Stimulated activated CD8-positive, alpha-beta memory T cell treated with anti-CD3 and anti-CD28 coated beads, Interleukin-2, amount 100 ng/mL, for 48 hours (primary cell): ENCODE results near the gene ZNG1C.
"Not testable (repeated sequence)": the region's sequence is repeated elsewhere in the genome, so short reads cannot be mapped to it uniquely, and the experiment has no call there.

ENCODE experiments used
- DNase-seq, 2 donors: peaks; one replicate each; pipeline ENCODE4 v3.0.0-alpha.2; 2020; ENCODE audit warnings: low read depth in 2 of 2

Gene ZNG1C

GRCh38 chr9:68241683-68242082, at the start of gene ZNG1C:
TSS of gene ZNG1C (plus strand) at chr9:68241983. CDS start at chr9:68242032, 49 bp downstream.
- not testable (repeated sequence) for DNase-seq

- not testable (repeated sequence) for DNase-seq
These were observed 654 bp downstream of the ZNG1C start for GRCh38 chr9:68242437-68242836.

- DNase-seq = not testable (repeated sequence)
These were observed 39.3 kb downstream of the ZNG1C start for GRCh38 chr9:68281041-68281440.

DNA sequence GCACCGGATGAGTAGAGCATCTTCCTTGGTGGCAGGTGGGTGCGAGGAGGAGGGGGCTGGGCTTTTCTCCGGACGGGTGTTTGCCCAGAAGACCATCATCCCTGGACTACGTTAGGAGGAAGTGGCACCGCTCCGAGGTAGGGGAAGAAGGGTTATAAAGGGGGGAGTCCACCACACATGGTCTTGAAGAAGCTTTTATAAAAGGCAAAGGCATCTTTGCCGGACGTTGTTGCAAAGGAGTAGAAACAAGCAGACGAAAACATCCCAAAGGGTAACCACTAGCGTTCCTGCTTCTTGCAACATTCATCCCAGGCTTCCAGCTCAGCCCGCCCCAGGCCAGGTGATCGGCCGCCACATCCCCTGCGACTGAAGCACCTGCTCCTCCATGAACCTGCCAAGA, 60.8 kb downstream of the ZNG1C start, which contains the start of gene FOXD4L3:
TSS of gene FOXD4L3 (plus strand) at position 301 of the 400 bp plus-strand sequence. CDS start at position 386, 85 bp downstream.
- not testable (repeated sequence) for DNase-seq

- DNase-seq = not testable (repeated sequence)
These were observed 62.0 kb downstream of the ZNG1C start for GRCh38 chr9:68303771-68304170.

DNA sequence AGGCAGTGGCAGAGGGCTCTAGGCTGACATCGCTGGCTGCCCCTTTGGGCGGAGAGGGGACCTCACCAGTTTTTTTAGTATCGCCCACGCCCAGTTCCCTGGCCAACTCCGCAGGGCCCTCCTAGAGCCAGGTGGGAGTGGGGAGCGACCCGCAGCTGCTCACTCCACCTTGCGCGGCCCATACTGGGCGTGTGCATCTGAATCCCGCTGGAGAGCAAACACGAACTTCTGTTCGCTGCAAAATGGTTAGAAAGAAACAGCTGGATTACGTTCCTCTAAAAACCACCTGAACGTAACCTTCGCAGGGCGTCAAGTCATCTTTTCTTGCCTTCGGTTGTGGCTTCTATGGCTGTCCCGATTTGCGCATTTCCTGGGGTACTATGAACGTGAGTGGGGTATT, 62.4 kb downstream of the ZNG1C start:
- not testable (repeated sequence) for DNase-seq

DNA sequence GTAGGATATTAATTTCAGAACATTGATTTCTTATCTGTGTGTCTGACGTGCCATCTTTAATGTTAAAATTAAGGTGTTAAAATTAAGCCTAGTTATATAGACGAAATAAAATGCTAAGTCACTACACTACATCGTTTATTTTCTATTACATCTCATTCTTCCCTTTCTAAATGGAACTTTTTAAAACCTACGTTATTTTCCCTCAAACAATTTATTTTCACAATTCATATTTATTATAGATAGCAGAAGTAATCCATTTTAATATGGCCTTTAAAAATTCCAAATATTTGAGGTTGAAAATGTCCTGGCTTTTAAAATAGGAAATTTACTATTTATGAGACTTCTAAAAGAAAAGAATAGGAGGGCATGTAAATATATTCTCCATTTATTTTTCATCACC, 63.0 kb downstream of the ZNG1C start:
- not testable (repeated sequence) for DNase-seq

DNA sequence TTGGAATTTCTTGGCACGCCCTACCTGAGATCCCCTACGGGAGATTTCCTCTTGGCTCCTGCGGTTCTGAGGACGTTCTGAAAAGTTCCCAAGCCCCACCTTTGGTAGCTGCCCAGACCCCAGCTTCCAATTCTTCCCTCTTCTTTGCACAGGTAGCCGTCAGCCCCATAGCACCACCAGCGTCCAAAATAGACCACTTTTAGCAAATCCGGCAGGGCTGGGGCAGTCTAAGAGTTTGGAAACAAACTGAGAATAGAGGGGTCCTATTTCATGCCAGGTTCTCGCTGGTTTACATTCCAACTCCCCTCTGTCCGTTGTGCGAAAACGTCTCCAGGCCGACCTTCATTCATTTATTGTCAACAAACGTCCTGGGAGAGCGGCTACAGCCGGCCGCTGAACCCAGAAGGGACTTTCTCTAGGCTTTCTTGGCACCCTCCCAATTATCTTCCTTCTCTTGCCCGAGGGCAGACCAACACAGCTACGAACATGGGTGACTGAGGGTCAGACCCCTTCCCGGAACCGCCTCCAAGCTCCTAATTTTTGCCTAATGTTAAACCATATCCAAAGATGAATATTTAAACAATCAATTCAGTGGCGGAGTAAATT, 64.0 kb downstream of the ZNG1C start:
- DNase-seq = not testable (repeated sequence)

- not testable (repeated sequence) for DNase-seq
These were observed 64.7 kb downstream of the ZNG1C start for GRCh38 chr9:68306391-68306964.

DNA sequence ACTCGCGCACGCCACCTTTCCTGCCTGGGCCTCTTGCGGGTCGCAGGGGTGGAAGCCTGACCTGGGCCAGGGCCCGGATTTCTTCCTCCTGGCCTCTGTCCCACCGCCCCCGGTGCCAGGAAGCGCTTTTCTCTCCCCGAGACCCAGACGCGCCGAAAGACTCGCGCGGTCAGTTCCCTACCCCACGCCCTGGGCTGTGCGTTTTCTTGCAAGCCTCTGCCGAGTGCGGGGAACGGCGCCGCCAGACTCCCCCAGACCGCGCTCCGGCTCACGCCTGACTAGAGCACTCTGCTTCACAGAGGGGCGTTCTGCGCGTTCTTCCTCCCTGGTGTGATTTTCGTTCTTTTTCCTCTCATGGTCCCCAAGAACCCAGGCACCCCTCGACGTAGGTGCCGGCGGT, 65.3 kb downstream of the ZNG1C start:
- DNase-seq = not testable (repeated sequence)

GRCh38 chr9:68307654-68308053, 65.9 kb downstream of the ZNG1C start:
- DNase-seq = not testable (repeated sequence)

GRCh38 chr9:68311208-68311607, 69.4 kb downstream of the ZNG1C start:
- not testable (repeated sequence) for DNase-seq

DNA sequence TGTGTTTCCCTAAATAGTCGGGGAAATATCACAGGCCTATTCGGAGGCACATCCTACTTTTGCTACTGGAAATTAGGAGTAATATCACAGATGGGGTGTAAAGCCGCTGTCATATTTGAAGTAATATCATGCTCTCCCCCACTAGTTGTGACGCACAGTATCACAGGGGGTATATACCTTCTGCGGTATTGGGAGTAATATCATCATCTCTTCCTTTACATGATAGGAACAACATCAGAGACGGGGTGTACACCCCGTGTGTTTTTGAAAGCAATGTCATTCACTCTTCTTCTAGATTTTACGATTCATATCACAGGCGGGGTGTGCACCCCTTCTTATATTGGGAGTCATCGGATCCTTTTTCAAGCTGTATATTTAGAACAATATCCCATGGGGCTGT, 76.4 kb downstream of the ZNG1C start:
- not testable (repeated sequence) for DNase-seq

DNA sequence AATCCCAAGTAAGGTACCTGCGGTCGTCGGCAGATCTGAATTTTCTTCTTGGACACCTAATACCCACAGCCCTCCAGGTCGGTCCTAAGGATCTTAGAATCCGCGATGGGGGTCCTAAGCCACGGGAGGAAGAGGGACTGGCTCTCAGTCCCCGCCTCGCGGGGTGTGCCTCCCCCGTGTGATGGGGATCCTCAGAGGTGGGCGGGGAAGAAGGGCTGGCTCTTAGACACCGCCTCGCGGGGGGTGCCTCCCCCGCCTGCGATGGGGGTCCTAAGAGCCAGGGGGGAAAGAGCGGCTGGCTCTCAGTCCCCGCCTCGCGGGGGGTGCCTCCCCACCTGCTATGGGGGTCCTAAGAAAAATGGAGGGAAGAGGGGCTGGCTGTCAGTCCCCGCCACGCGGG, 82.0 kb downstream of the ZNG1C start:
- DNase-seq = not testable (repeated sequence)

DNA sequence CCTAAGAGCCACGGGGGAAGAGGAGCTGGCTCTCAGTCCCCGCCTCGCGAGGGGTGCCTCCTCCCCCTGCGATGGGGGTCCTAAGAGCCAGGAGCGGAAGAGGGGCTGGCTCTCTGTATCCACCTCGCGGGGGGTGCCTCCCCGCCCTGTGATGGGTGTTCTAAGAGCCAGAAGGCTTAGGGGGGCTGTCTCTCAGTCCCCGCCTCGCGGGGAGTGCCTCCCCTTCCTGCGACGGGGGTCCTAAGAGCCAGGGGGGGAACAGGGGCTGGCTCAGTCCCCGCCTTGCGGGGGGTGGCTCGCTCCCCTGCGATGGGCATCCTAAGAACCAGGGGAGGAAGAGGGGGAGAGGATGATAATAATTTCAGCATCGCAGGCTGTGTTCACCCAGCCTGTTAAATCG, 82.7 kb downstream of the ZNG1C start:
- DNase-seq = not testable (repeated sequence)

DNA sequence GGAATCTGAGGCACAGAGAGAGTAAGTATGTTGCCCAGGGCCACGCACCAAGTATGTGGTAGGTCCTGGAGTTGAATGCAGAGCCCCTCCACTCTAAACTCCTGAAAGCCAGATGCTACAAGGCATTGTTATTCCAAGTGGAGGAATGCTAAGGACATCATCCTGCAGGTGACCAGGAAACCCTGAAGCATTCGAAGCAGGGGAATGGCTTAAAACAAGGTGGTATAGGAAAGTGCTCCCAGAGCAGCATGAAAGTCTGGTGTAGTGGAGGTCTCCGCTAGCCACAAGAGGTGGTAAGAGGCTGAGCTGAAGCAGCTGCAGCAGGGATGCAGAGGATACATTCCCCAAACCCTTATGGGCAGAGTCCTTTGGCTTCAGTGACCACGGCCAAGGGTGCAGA, 87.3 kb downstream of the ZNG1C start:
- DNase-seq = not testable (repeated sequence)

- DNase-seq = not testable (repeated sequence)
These were observed 88.9 kb downstream of the ZNG1C start for GRCh38 chr9:68330531-68331173.

- DNase-seq = not testable (repeated sequence)
These were observed 90.3 kb downstream of the ZNG1C start for GRCh38 chr9:68332122-68332521.

DNA sequence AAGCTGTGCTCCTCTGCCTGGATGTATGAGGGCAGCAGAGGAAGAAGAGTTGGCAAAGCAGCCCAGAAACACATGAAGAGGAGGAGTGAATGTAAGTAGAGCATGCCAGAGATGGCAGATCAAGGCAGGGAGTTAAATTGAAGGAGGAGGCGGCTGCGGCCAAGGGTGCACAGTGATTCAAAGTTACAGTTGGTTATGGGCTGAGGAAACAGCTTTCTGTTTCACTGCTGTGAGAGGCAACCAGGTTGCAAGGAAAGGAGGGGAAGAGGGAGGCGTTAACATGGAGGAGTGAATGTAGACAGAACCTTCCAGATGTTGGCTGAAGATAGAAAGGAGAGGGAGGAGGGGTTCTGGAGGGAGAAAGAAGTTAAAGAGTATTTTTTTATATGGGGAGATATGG, 94.2 kb downstream of the ZNG1C start:
- not testable (repeated sequence) for DNase-seq

- not testable (repeated sequence) for DNase-seq
These were observed 95.0 kb downstream of the ZNG1C start for GRCh38 chr9:68336639-68337339.

DNA sequence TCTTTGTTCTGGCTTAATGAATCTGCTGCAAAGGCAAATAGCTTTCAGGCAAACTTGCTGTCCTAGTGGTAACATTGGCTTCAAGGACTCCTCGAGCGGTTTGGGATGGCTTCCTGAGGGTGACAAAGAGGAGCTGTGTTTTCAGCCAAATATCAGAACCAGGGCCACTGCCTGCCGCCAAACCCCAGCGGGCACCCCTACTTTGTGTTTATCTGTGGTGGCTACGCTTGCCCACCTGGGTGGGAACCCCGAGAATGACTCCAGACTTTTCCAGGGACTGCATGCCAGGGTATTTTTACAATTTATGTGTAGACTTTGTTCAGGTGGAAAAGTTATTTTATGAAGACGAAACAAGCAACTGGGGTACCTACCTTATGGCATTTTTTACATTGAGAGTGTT, 96.2 kb downstream of the ZNG1C start:
- DNase-seq = not testable (repeated sequence)
